Stimulated activated CD4-positive, alpha-beta T cell treated with anti-CD3 and anti-CD28 coated beads, TNF-alpha, amount 100 ng/mL, for 24 hours (primary cell): ENCODE data around the gene CD28.
"Not testable (repeated sequence)": the region's sequence is repeated elsewhere in the genome, so short reads cannot be mapped to it uniquely, and the experiment has no call there.

ENCODE experiments used
- DNase-seq, 3 experiments: peaks; one replicate each; pipeline ENCODE4 v3.0.0-alpha.2; 2020; ENCODE audit warnings: low read depth in 3 of 3

The CD28 gene

GRCh38 chr2:203783496-203784203, 77.2 kb downstream of the CD28 start:
- DNase-seq: no peak

DNA sequence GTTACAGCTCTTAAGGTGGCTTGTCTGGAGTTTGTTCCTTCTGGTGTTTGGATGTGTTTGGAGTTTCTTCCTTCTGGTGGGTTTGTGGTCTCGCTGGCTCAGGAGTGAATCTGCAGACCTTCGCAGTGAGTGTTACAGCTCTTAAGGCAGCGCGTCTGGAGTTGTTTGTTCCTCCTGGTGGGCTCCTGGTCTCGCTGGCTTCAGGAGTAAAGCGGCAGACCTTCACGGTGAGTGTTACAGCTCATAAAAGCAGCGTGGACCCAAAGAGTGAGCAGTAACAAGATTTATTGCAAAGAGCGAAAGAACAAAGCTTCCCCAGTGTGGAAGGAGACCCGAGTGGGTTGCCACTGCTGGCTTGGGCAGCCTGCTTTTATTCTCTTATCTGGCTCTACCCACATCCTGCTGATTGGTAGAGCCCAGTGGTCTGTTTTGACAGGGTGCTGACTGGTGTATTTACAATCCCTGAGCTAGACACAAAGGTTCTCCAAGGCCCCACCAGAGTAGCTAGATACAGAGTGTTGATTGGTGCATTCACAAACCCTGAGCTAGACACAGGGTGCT, 78.4 kb downstream of the CD28 start:
- not testable (repeated sequence) for DNase-seq

- DNase-seq: not testable (repeated sequence)
Observed at GRCh38 chr2:203785391-203786110, 79.1 kb downstream of the CD28 start.

DNA sequence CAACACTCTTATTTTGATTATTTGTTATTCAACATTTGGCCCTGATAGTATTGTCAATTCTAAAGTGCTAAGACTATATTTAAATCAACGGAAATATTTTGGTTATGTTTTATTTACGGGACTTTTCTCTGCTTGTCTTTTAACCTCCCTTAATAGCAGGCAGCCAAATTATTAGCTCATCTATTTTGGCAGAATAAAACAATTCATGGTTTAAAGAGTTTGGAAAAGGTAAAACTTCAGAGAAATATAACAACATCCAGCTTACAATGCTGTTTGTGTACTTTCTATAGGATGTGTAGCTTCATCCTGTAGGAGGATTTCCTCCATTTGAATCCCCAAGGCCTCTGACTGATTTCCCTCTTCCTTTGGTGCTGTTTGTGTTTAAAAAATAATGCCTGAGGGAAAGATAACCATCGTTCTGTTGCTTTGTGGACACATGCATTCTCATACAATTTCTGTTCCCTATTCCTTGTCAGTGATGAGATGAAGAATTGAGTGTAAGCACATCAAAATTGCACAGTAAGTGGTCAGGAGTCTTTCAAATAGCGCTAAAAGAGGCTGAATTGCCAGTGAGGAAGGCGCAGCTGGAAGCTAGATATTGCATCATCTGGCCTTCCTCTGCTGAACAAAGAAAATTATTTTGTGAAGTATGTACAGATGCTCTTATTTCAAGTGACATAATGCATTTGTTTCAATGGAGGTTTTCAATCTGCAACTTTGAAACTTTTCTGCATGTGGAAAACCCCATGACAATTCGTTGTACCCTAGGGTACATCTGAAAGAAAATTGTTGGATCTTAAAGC, 80.3 kb downstream of the CD28 start:
- DNase-seq: no peak

GRCh38 chr2:203787979-203788378, 81.5 kb downstream of the CD28 start:
- no peak for DNase-seq
